ENCODE results near the gene PRDM5. TPM values are rescaled to one million over a fixed set of nuclear protein-coding genes. Genes with fewer than 3 reads are reported as not detected.

Gene PRDM5
- total RNA-seq, 1 donor from 2014 or later = 7.3 TPM

DNA sequence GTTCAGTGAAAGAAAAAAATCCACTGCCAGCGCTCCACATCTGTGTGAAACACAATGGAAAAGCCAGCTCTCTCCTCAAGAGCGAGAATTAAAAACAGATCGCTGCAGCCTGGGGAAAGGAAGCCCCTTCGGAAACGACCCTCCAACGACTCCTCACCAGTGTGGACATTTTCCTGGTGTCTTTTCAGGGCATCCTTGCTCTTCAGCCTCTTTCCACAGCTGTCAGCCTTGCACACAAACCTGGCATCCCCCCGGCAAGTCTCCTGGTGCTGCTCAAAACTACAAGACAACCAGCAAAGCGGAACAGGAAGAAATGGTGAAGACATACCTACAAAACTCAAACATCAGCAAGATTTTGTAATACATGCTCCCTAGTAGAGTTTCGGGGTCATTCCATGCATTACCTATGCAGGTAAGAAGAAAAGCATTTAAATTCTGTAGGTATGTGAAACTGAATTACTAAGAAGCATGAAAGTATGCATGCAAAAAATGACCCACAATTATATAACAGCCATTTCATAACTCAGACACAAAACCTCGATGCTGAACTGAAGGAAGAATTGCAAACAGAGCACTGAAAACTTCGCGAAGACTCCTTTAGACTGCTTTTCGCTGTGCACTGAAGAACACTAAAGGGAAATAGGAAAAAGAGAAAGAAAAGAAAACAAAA, 106.1 kb downstream of the PRDM5 start:
- TF ChIP-seq, protein P1, sequence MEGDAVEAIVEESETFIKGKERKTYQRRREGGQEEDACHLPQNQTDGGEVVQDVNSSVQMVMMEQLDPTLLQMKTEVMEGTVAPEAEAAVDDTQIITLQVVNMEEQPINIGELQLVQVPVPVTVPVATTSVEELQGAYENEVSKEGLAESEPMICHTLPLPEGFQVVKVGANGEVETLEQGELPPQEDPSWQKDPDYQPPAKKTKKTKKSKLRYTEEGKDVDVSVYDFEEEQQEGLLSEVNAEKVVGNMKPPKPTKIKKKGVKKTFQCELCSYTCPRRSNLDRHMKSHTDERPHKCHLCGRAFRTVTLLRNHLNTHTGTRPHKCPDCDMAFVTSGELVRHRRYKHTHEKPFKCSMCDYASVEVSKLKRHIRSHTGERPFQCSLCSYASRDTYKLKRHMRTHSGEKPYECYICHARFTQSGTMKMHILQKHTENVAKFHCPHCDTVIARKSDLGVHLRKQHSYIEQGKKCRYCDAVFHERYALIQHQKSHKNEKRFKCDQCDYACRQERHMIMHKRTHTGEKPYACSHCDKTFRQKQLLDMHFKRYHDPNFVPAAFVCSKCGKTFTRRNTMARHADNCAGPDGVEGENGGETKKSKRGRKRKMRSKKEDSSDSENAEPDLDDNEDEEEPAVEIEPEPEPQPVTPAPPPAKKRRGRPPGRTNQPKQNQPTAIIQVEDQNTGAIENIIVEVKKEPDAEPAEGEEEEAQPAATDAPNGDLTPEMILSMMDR (IDR thresholded peaks at IDR 0.05; ENCODE audit: insufficient read depth, low read length, poor library complexity, severe bottlenecking) = no peak
- no peak for DNase-seq (ENCODE audit: low read depth)
- Histone ChIP-seq H3K4me3 (ENCODE audit: low read depth, low read length) (no peak overlapping the region), H3K27me3 (ENCODE audit: control insufficient read depth, insufficient read depth, low read length) (no peaks in the 10 kb centered on the region), H3K36me3 (ENCODE audit: control insufficient read depth, insufficient read depth, low read length) (no peaks in the 10 kb centered on the region)

DNA sequence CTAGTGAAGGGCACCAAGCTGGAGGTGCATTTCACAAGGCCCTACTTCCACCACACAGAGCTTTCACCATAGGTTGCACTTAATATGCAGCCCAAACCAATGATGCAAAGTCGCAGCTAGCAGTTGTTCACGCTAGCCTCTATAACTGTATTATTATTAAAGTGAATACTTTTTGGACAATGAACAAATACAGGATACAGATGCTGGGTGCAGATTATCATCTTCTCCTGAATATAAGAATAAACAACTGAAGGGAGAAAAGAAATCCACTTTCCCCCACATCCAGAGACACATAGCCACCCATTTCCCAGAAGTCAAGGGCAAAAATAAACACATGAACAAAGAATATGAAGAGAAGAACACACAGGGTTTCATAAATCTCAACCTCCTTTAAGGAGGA, 107.2 kb downstream of the PRDM5 start:
- H3K27me3 ChIP-seq (ENCODE audit: control insufficient read depth, insufficient read depth, low read length) = no peaks in the 10 kb centered on the region
- DNase-seq (ENCODE audit: low read depth) = no peak
- no peak overlapping the region for H3K4me3 ChIP-seq (ENCODE audit: low read depth, low read length)
- TF ChIP-seq, protein P1 (IDR thresholded peaks at IDR 0.05; ENCODE audit: insufficient read depth, low read length, poor library complexity, severe bottlenecking) = no peak
- H3K36me3 ChIP-seq (ENCODE audit: control insufficient read depth, insufficient read depth, low read length) = no peaks in the 10 kb centered on the region

DNA sequence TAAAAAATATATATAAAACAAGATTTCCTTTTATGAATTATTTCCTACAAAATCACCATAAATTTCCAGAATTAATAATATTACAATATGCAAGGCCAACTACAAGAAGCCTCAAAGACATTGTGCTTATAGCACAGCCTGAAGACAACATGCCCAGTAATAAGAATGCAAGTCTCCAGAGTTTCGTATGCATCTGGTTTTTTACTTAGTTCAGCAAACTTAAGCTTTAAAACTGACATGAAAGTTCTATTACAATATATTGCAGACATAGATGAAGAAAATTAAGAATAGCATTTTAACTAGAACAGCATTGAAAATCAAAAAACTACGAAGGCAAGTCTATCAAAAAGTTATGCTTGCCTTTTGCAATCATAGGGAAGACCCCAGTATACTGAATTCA, 107.6 kb downstream of the PRDM5 start:
- Histone ChIP-seq H3K36me3 (ENCODE audit: control insufficient read depth, insufficient read depth, low read length) (no peaks in the 10 kb centered on the region), H3K27me3 (ENCODE audit: control insufficient read depth, insufficient read depth, low read length) (no peaks in the 10 kb centered on the region), H3K4me3 (ENCODE audit: low read depth, low read length) (no peak overlapping the region)
- TF ChIP-seq, protein P1 (IDR thresholded peaks at IDR 0.05; ENCODE audit: insufficient read depth, low read length, poor library complexity, severe bottlenecking) = no peak
- no peak for DNase-seq (ENCODE audit: low read depth)

DNA sequence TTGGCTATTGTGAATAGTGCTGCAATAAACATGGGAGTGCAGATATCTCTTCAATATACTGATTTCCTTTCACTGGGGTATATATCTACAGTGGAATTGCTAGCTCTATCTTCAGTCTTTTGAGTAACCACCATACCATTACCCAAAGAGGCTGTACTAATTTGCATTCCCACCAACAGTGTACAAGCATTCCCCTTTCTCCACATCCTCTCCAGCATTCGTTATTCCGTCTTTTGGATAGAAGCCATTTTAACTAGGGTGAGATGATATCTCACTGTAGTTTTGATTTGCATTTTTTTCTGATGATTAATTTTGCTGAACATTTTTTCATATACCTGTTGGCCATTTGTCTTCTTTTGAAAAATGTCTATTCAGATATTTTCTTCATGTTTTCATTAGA, 110.3 kb downstream of the PRDM5 start:
- no peak overlapping the region for H3K4me3 ChIP-seq (ENCODE audit: low read depth, low read length)
- H3K36me3 ChIP-seq (ENCODE audit: control insufficient read depth, insufficient read depth, low read length) = no peaks in the 10 kb centered on the region
- no peak for DNase-seq (ENCODE audit: low read depth)
- TF ChIP-seq, protein P1 (IDR thresholded peaks at IDR 0.05; ENCODE audit: insufficient read depth, low read length, poor library complexity, severe bottlenecking) = no peak
- H3K27me3 ChIP-seq (ENCODE audit: control insufficient read depth, insufficient read depth, low read length) = no peaks in the 10 kb centered on the region

DNA sequence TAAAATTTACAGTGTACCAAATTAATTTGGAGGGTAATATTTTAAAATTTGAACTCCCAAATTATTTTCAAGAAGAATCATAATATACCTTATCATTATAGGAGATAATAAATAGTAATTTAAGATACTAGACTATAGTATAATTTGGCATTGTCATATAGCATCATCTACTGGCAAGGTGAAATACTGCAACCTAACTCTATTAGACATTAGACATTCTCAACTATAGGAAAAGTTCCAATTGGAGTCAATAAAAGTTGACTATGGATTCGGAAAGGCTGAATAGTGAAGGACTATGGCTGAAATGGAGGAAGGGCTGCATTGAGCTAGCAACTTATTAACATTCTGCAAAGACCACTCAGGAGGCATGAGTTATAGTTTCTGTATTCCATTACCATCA, 113.0 kb downstream of the PRDM5 start:
- TF ChIP-seq, protein P1 (IDR thresholded peaks at IDR 0.05; ENCODE audit: insufficient read depth, low read length, poor library complexity, severe bottlenecking) = peak; percentile 31
- no peak for DNase-seq (ENCODE audit: low read depth)
- H3K27me3 ChIP-seq (ENCODE audit: control insufficient read depth, insufficient read depth, low read length) = no peaks in the 10 kb centered on the region

More for the DNA sequence above, 113.0 kb downstream of the PRDM5 start:
- Histone ChIP-seq H3K4me3 (ENCODE audit: low read depth, low read length) (no peak overlapping the region), H3K36me3 (ENCODE audit: control insufficient read depth, insufficient read depth, low read length) (no peaks in the 10 kb centered on the region)
